NCI-H1436 treated with DMSO at 0.1 percent for 48 hours (cell line): Measurements from ENCODE around the gene SLITRK5.

ENCODE experiments used
- DNase-seq: peaks from one replicate; lab custom pipeline; 2025; lab: John Stamatoyannopoulos, UW

SLITRK5 gene

GRCh38 chr13:87671031-87671752 lies at the start of gene SLITRK5:
Gene SLITRK5 (plus strand): TSS chr13:87671371. CDS start chr13:87675389, 4,018 bp downstream.
- DNase-seq, result no peak

- DNase-seq, result no peak
Observed at GRCh38 chr13:87622971-87623370, 48.2 kb upstream of the SLITRK5 start.

- DNase-seq, result no peak
Observed at GRCh38 chr13:87656306-87656705, 14.9 kb upstream of the SLITRK5 start.

- no peak for DNase-seq
Observed at GRCh38 chr13:87661471-87661870, 9.7 kb upstream of the SLITRK5 start.

GRCh38 chr13:87666831-87667230 lies 4.3 kb upstream of the SLITRK5 start:
- no peak for DNase-seq

- no peak for DNase-seq
Observed at GRCh38 chr13:87667686-87668085, 3.5 kb upstream of the SLITRK5 start.

GRCh38 chr13:87669379-87669978 lies 1.7 kb upstream of the SLITRK5 start:
- DNase-seq, result no peak

GRCh38 chr13:87671753-87672605 lies 808 bp downstream of the SLITRK5 start:
- DNase-seq, result no peak

- DNase-seq, result no peak
Observed at GRCh38 chr13:87674247-87674738, 3.1 kb downstream of the SLITRK5 start.

- no peak for DNase-seq
Observed at GRCh38 chr13:87675851-87676250, 4.7 kb downstream of the SLITRK5 start.

- no peak for DNase-seq
Observed at GRCh38 chr13:87676254-87677042, 5.3 kb downstream of the SLITRK5 start.

GRCh38 chr13:87677043-87677495 lies 5.9 kb downstream of the SLITRK5 start:
- DNase-seq, result no peak

GRCh38 chr13:87677496-87678371 lies 6.6 kb downstream of the SLITRK5 start:
- no peak for DNase-seq

GRCh38 chr13:87678372-87678752 lies 7.2 kb downstream of the SLITRK5 start:
- no peak for DNase-seq

- DNase-seq, result no peak
Observed at GRCh38 chr13:87680298-87680697, 9.1 kb downstream of the SLITRK5 start.

- no peak for DNase-seq
Observed at GRCh38 chr13:87684850-87685742, 13.9 kb downstream of the SLITRK5 start.

GRCh38 chr13:87696458-87696857 lies 25.3 kb downstream of the SLITRK5 start:
- DNase-seq, result no peak

- DNase-seq, result no peak
Observed at GRCh38 chr13:87698268-87698667, 27.1 kb downstream of the SLITRK5 start.

GRCh38 chr13:87709947-87710346 lies 38.8 kb downstream of the SLITRK5 start:
- DNase-seq, result no peak

- no peak for DNase-seq
Observed at GRCh38 chr13:87712012-87712411, 40.8 kb downstream of the SLITRK5 start.
